C4-2B (cell line): ENCODE results near the gene LTC4S.

Experiments
- H3K27ac ChIP-seq: fragments of 450-650 bp; 2 replicates; pipeline ENCODE4 v1.5.1; 2017
- CTCF ChIP-seq: fragments of 450-650 bp; conservative IDR thresholded peaks from 2 replicates; pipeline ENCODE4 v1.5.1; 2017; ENCODE audit warnings: mild to moderate bottlenecking
- ZFX ChIP-seq: fragments of 450-650 bp; IDR thresholded peaks from 2 replicates; pipeline ENCODE4 v1.6.1; 2017

LTC4S gene

DNA sequence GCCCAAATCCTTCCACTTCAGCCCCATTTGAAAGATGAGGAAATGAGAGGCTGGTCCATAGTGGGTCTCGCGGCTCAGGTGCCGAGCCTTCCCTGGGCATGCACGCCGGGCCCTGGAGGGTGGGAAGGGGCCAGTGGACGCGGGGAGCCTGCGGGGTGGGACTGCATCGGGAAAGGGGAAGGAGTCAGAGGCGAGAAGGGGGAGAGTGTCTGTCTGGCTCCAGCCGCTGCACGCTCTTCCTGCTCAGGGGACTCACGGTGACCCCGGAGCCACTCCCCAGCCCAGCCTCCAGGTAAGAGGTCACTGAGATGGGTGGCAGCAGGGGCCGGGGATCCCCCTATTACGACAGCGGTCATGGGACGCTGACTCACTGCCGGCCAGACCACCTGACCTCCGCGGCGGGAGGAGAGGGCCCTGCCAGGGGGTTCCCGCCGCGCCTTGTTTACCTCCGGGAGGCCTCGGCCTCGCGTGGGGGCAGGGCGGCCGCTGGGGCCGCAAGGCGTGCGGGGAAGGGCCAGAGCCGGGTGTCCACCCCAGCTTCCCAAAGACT, 25.0 kb downstream of the LTC4S start:
- peak overlapping the region; percentile 93 for H3K27ac ChIP-seq
- no peak for TF ChIP-seq ZFX
- no peak for TF ChIP-seq CTCF

GRCh38 chr5:179819296-179820126, 25.7 kb downstream of the LTC4S start:
- TF ChIP-seq CTCF (no peak), ZFX (peak; percentile 49; the same call in 1 of the 2 replicates)
- H3K27ac ChIP-seq, result peak overlapping the region; percentile 93

DNA sequence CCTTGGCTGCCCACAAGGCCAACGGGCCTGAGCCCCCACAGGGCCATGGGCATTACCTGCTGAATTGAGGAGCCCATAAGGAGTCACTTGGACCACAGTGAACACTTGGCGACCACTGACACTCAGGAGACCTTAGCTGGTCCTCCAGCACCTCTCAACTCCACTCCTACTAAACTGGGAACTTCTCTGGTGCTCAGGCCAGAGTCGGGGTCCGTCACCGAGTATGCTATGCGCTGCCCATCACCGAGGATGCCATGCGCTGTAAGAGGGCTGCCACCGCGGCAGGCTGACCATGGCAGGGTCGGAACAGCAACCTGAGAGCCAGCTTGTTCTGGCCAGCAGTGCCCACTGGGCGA, 26.3 kb downstream of the LTC4S start:
- peak overlapping the region; percentile 93 for H3K27ac ChIP-seq
- TF ChIP-seq CTCF, result no peak
- TF ChIP-seq ZFX, result no peak

DNA sequence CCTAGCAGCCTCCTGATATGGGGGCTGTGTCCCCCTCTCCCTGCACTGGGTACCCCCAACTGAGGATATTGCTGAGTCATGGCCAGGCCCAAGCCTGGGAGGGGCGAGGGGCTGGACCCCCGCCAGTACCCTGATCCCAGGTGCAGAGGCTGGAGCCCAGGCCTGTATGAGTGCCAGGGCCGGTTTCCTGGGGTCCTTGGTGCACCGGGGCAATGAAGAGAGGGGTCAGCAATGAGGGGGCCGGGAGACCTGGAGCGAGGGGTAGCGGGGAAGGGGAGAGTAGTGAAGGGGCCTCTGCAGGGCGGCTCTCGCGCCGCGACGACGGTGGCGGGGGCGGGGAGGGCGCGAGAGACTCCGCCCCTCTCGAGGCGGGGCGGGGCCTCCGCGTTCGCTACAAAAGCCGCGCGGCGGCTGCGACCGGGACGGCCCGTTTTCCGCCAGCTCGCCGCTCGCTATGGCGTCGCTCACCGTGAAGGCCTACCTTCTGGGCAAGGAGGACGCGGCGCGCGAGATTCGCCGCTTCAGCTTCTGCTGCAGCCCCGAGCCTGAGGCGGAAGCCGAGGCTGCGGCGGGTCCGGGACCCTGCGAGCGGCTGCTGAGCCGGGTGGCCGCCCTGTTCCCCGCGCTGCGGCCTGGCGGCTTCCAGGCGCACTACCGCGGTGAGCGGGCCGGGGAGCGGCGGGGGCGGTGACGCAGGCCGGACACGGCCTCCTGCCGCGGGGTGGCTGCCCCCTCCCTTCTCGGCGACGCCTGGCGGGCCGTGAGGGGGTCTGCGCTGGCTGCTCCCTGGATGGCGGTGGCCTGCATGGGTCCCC, 26.9 kb downstream of the LTC4S start, which contains the start of gene SQSTM1:
Gene SQSTM1 (plus strand): TSS at position 423 of the 815 bp plus-strand sequence. CDS start 32 bp downstream, at position 455.
- peak; percentile 98 for TF ChIP-seq ZFX
- TF ChIP-seq CTCF, result no peak
- peak within 1 kb of the TSS; percentile 93 for H3K27ac ChIP-seq

- TF ChIP-seq ZFX, result peak; percentile 64; the same call in 1 of the 2 replicates
- TF ChIP-seq CTCF, result no peak; the same call in 1 of the 2 replicates
- H3K27ac ChIP-seq, result peak overlapping the region; percentile 93
These were observed 27.7 kb downstream of the LTC4S start for GRCh38 chr5:179821298-179822058.

DNA sequence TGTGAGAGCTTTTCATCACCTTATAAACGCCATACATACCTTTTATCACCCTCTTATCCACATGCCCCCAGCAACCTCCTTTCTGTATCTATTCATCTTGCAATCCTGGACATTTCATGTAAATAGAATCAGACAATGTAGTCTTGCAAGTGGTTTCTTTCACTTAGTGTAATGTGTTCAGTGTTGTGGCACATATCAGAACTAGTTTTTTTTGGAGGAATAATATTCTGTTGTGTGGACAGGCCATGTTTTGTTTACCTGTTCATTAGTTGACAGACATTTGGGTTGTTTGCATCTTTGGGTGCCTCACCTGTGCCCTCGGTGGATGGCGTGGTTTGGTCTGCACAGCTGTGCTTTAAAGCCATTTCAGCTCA, 28.3 kb downstream of the LTC4S start:
- no peak for TF ChIP-seq ZFX
- TF ChIP-seq CTCF, result no peak
- peak overlapping the region; percentile 13 for H3K27ac ChIP-seq
